ENCODE data around the gene POGLUT2.
A peak's percentile ranks its signal among the peaks of the same experiment; 100 is the strongest.
"Not testable (repeated sequence)": the region's sequence is repeated elsewhere in the genome, so short reads cannot be mapped to it uniquely, and the experiment has no call there.

The POGLUT2 gene

GRCh38 chr13:102807699-102808098 lies 8.9 kb upstream of the POGLUT2 start:
- DNase-seq (ENCODE audit: low read depth, low spot score), result no peak

DNA sequence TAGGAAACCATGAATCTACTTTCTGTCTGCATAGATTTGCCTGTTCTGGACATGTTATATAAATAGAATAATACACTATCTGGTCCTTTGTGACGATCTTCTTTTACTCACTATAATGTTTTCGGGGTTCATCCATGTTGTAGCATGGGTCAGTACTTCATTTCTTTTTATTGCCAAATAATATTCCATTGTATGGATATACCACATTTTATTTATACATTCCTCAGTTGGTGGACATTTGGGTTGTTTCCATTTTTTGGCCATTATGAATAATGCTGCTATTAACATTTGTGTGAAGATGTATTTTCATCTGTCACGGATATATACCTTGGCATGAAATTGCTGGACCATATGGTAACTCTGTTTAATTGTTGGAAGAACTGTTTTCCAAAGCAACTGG lies 6.9 kb upstream of the POGLUT2 start:
- no peak for DNase-seq (ENCODE audit: low read depth, low spot score)

GRCh38 chr13:102800145-102801041 lies 1.6 kb upstream of the POGLUT2 start:
- peak; percentile 74 for DNase-seq (ENCODE audit: low read depth, low spot score)

- no peak for DNase-seq (ENCODE audit: low read depth, low spot score)
Observed at GRCh38 chr13:102799426-102800144, 809 bp upstream of the POGLUT2 start.

DNA sequence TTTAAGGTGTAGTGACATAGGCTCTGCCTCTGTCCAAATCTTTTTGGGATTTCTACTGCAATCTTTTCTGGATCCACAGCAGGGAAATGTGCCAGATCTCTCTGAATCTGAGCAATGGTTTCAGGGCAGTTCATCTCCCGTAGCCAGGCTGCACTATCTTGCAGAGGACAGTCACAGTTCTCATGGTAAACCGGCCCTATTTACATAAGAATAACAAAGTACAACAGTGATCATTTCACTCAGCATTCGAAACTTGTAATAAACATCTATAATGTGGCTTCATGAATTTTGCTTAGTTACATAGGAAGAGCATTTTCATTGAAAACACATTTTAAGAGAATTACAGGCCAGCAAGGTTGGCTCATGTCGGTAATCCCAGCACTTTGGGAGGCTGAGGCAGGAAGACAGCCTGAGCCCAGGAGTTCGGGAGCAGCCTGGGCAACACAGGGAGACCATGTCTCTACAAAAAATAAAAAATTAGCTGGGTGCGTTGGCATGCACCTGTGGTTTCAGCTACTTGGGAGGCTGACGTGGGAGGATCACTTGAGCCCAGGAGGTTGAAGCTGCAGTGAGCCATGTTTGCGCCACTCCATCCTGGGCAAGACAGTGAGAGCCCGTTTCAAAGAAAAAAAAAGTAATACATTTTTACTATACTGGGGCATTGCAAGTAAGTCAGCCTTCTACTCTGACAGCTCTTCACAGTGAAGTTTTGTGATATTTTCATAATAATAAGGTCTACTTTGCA lies 5.0 kb downstream of the POGLUT2 start:
- DNase-seq (ENCODE audit: low read depth, low spot score), result no peak

- no peak for DNase-seq (ENCODE audit: low read depth, low spot score)
Observed at GRCh38 chr13:102792396-102792795, 6.4 kb downstream of the POGLUT2 start.

DNA sequence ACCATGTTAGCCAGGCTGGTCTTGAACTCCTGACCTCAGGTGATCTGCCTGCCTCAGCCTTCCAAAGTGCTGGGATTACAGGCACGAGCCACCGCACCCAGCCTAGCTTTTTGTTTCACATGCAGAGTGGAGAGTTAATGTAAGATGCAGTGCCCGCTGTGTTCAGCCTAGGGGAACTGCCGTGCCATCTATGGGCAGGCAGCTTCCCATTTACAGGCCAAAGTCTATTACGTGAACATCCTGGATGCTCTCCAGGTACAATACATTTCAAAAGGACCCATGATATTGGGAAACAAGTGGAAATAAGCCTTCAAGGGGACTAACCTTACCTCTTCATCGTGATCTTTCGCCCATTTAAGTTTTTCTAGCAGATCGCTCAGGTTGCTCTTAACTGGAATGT lies 10.1 kb downstream of the POGLUT2 start:
- DNase-seq (ENCODE audit: low read depth, low spot score), result no peak

DNA sequence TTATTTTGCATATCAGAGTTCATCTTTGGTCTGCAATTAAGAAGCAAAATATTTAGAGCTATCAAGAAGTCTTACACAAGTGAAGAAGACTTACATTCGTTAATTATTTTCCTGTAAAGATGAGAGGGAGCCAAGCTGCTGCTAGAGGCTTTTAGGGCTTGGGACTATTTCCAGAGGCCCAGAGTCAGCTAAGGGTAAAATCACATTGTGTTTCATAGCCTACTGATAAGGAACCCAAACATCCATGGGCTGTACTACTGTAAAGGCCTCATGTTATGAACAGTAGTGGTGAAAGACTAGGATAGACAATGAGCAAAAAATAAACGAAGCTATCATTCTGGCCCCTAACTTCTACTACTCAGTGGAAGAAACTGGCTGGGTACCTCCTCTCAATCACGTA lies 14.3 kb downstream of the POGLUT2 start:
- no peak for DNase-seq (ENCODE audit: low read depth, low spot score)

DNA sequence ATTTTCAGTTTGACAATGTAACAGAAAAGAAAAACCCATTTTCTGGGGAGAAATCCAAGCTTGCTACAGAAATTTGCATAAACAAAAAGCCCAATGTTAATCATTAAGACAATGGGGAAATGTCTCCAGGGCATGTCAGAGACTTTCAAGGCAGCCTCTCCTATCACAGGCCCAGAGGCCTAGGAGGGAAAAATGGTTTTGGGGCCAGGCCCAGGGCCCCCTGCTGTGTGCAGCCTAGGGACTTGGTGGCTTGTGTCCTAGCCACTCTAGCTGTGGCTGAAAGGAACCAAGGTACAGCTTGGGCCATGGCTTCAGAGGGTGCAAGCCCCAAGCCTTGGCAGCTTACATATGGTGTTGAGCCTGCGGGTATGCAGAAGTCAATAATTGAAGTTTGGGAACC lies 17.2 kb downstream of the POGLUT2 start:
- no peak for DNase-seq (ENCODE audit: low read depth, low spot score)

DNA sequence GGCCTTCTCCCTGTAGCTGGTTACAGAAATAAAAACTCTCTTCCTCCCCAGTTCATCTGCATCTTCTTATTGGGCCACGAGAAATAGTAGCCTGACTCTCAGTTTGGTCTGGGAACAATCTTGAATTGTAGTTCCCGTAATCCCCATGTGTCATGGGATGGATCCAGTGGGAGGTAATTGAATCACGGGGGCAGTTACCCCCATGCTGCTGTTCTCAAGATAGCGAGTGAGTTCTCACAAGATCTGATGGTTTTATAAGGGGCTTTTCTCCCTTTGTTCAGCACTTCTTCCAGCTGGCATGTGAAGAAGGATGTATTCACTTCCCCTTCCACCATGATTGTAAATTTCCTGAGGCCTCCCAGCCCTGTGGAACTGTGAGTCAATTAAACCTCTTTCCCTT lies 18.1 kb downstream of the POGLUT2 start:
- not testable (repeated sequence) for DNase-seq (ENCODE audit: low read depth, low spot score)

GRCh38 chr13:102779436-102780159 lies 19.2 kb downstream of the POGLUT2 start:
- no peak for DNase-seq (ENCODE audit: low read depth, low spot score)

GRCh38 chr13:102777736-102778135 lies 21.0 kb downstream of the POGLUT2 start:
- DNase-seq (ENCODE audit: low read depth, low spot score), result no peak

- no peak for DNase-seq (ENCODE audit: low read depth, low spot score)
Observed at GRCh38 chr13:102776271-102776670, 22.5 kb downstream of the POGLUT2 start.

DNA sequence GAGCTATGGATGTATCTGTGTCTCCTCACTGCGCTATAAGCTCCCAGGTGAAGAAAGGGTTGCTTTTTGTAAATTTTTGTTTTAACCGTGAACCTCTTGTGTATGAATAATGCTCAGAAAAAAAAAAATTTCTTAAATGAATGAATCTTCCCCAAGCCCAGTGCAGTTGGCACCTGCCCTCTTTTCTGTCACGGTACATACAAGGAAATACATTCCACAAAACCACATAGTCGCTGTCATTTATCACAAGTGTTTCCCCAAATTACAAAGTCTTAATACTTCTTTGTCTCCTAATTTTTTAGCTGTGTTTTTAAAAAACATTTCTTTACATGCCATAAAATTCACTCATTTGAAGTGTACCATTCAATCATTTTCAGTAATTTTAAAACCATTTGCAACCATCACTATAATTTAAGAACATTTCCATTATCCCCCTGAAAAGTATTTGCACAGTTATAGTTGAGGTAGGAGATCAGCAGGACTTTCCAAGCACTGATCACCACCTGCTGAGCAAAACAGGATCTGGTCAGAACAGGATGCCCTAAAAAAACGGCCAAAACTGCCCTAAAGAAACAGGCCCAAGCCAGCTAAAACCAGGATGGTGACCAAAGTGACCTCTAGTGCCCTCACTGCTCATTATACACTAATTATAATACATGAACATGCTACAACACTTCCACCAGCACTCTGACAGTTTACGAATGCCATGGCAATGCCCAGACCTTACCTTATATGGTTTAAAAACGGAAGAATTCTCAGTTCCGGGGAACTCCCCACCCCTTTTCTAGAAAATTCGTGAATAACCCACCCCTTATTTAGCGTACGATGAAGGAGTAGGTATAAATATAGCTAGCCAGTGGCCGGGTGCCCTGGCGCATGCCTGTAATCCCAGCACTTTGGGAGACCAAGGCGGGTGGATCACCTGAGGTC lies 23.9 kb downstream of the POGLUT2 start:
- no peak for DNase-seq (ENCODE audit: low read depth, low spot score)

DNA sequence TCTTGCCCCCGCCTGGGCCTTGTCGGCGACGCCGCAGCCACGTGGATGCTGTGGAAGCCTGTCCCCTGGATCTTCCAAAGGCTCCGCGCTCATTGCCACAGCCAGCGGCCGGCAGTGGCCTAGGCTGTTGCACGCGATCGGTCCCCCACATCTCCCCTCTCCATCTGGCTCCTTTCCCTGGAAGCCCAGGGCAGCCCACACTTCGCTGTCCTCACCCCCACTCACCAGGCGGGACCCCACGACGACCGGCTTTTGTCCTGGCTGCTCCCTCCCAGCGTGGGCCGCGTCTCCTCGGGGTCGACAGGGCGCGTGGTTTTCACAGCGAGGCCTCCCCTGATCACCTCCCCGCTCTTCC lies 24.6 kb downstream of the POGLUT2 start:
- no peak for DNase-seq (ENCODE audit: low read depth, low spot score)

DNA sequence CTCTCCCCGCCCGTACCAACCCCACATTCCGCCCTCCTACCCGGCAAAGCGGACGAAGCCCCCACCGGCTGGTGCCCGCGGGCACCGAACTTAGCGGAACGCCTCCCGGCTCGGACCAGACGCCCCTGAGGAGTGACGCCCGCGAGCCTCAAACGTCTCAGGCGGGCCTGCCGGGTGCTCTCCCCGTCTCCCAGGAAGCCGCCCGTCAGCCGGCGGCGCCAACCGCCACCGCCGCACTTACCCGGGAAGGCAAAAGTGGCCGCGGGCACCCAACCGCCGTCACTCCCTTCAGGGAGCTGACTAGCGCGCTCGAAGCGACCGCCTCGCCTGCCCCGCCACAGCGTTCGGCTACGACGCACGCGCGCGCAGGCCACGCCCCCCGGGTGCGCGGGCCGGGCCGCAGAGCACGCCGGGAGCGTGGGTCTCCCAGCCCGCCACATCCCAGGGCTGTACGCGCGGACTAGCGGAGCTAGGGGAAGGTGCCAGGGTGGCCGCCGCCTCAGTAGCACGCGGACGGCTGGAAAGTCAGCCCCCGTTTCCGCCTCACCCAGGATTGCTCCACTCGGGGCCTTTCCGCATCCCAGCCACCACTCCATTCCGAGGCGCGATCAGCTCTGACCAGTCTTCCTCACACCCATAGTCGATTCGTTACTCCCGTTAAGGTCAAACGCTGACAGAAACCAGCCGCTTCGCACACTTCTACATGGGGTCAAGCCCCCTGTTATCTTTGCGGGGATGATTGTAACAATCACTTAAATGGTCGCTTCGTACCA lies 25.1 kb downstream of the POGLUT2 start, which contains the start of gene TEX30:
TEX30 (minus strand) TSS at position 346 of the 773 bp plus-strand sequence. CDS start 3,760 bp downstream, outside the sequence.
- DNase-seq (ENCODE audit: low read depth, low spot score), result peak; percentile 69

- no peak for DNase-seq (ENCODE audit: low read depth, low spot score)
Observed at GRCh38 chr13:102772042-102772425, 26.7 kb downstream of the POGLUT2 start.

DNA sequence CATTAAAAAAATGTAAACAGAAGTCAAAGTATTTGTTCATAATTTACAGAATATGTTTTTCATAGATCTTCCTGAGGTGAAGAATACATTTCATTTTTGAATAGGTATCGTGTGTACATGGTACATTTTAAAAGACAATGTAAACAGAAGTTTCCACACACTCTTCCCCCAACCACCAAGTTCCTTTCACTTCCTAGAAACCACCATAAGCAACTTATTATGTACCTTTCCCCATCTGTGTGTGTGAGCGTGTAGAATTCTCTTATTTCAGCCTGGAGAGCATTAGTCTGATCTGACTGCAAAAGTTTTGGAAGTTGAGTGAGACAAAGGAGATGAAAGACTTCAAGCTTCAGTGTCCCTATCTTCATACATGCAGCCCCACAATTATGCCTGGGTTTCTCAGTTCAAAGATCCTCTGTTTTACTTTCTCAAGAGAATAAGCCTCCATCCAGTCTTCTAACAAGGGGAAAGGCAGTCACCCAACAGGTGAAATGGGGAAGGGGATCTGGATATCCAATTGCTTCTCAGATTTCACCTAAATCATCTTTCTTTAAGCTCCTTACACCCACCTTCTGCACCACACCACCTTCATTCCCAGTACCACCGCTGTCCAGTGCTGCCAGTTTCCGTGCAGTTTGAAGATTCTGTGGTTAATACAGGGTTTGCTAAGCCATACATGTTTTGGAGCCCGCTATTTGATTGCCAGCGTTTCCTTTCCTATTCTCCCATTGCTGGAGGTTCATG lies 27.3 kb downstream of the POGLUT2 start:
- no peak for DNase-seq (ENCODE audit: low read depth, low spot score)

GRCh38 chr13:102770435-102770834 lies 28.3 kb downstream of the POGLUT2 start:
- DNase-seq (ENCODE audit: low read depth, low spot score), result no peak
